SK-N-SH (cell line): ENCODE results near the gene PHF8. TPM values are rescaled to one million over a fixed set of nuclear protein-coding genes. Genes with fewer than 3 reads are reported as not detected.

Source experiments
- CTCF ChIA-PET: fragments of 300-600, 350-600 bp; formaldehyde crosslinking; extraction: SDS; loops from one replicate; lab custom pipeline; 2021; lab: Yijun Ruan, JAX
- POLR2A ChIA-PET: fragments of 350-600 bp; sonication (Branson Sonifier 250); formaldehyde crosslinking; extraction: SDS; loops from one replicate; lab custom pipeline; 2020; ENCODE audit warnings: antibody characterized with exemption, inconsistent platforms; lab: Yijun Ruan, JAX
- DNase-seq: peaks from one replicate; pipeline ENCODE4 v3.0.0; 2012
- H2AFZ ChIP-seq: fragments of 200-600 bp; sonication (generic); 2 replicates; pipeline ENCODE4 v1.8.1; 2016; ENCODE audit warnings: antibody characterized with exemption, mild to moderate bottlenecking, low read depth
- H3F3A ChIP-seq: fragments of 200-600 bp; sonication (generic); replicated peaks from 2 replicates; pipeline ENCODE3; 2016; ENCODE audit warnings: antibody characterized with exemption, mild to moderate bottlenecking; ENCODE audit not compliant: insufficient read depth
- H3K27ac ChIP-seq, 2 experiments: fragments of 200-500 bp in 1 of 2; fragments of 200-600 bp in 1 of 2; sonication (Bioruptor generic) in 1 of 2; sonication (generic), shearing (Covaris generic) in 1 of 2; 2 replicates each; pipeline versions ENCODE4 v1.5.1 to v1.6.1; 2014 to 2016; ENCODE audit warnings: low read depth in 2 of 2, inconsistent platforms in 1 of 2, low read length in 1 of 2, mild to moderate bottlenecking in 1 of 2, mixed read lengths in 1 of 2
- H3K27me3 ChIP-seq: fragments of 200-600 bp; sonication (generic), shearing (Covaris generic); 2 replicates; pipeline ENCODE4 v1.6.1; 2016; ENCODE audit warnings: mixed run types; ENCODE audit not compliant: insufficient read depth
- H3K36me3 ChIP-seq, 2 experiments: fragments of 200-500 bp in 1 of 2; fragments of 200-600 bp in 1 of 2; sonication (Bioruptor generic) in 1 of 2; sonication (generic) in 1 of 2; replicated peaks in 1 of 2; 2 replicates each; pipeline versions ENCODE3 to v1.5.1; 2014 to 2016; ENCODE audit warnings: low read length in 1 of 2, mild to moderate bottlenecking in 1 of 2; ENCODE audit not compliant: insufficient read depth in 2 of 2, control insufficient read depth in 1 of 2
- H3K4me1 ChIP-seq, 2 experiments: fragments of 200-500 bp in 1 of 2; fragments of 200-600 bp in 1 of 2; sonication (Bioruptor generic) in 1 of 2; sonication (generic), shearing (Covaris generic) in 1 of 2; 2 replicates each; pipeline versions ENCODE4 v1.5.1 to v1.6.1; 2014 to 2016; ENCODE audit warnings: low read depth in 1 of 2, low read length in 1 of 2, mixed run types in 1 of 2; ENCODE audit not compliant: insufficient read depth in 2 of 2, control insufficient read depth in 1 of 2
- H3K4me2 ChIP-seq: fragments of 200-600 bp; sonication (generic), shearing (Covaris generic); 2 replicates; pipeline ENCODE4 v1.6.1; 2017; ENCODE audit warnings: mixed run types
- H3K4me3 ChIP-seq, 2 experiments: fragments of 200-500 bp in 1 of 2; fragments of 200-600 bp in 1 of 2; sonication (Bioruptor generic) in 1 of 2; sonication (generic), shearing (Covaris generic) in 1 of 2; 2 replicates each; pipeline versions ENCODE4 v1.5.1 to v1.8.1; 2014 to 2016; ENCODE audit warnings: low read depth in 2 of 2, inconsistent platforms in 1 of 2, low read length in 1 of 2, mild to moderate bottlenecking in 1 of 2, mixed read lengths in 1 of 2, moderate library complexity in 1 of 2
- H3K79me2 ChIP-seq: fragments of 200-600 bp; sonication (generic); 2 replicates; pipeline ENCODE4 v1.8.1; 2017; ENCODE audit warnings: mild to moderate bottlenecking; ENCODE audit not compliant: insufficient read depth
- H3K9ac ChIP-seq: fragments of 200-600 bp; sonication (generic); 2 replicates; pipeline ENCODE4 v1.6.1; 2017; ENCODE audit warnings: mixed run types
- H3K9me2 ChIP-seq: fragments of 200-600 bp; sonication (generic); 2 replicates; pipeline ENCODE4 v1.6.1; 2017; ENCODE audit warnings: mixed run types
- H3K9me3 ChIP-seq: fragments of 200-600 bp; sonication (generic); 2 replicates; pipeline ENCODE4 v1.6.1; 2017; ENCODE audit warnings: mixed run types, mild to moderate bottlenecking, moderate library complexity
- H4K20me1 ChIP-seq: fragments of 200-600 bp; sonication (generic); 2 replicates; pipeline ENCODE4 v1.6.1; 2017; ENCODE audit warnings: mild to moderate bottlenecking, mixed run types; ENCODE audit not compliant: insufficient read depth
- ELF1 ChIP-seq: IDR thresholded peaks from 2 replicates; pipeline ENCODE4 v1.4.0; 2012
- EP300 ChIP-seq, 2 experiments: IDR thresholded peaks; 2 replicates each; pipeline versions ENCODE4 v1.4.0 to v1.6.1; 2012; ENCODE audit warnings: borderline replicate concordance in 1 of 2, low read depth in 1 of 2, low read length in 1 of 2
- FOSL2 ChIP-seq: IDR thresholded peaks from 2 replicates; pipeline ENCODE4 v1.4.0; 2012; ENCODE audit warnings: low read depth, mild to moderate bottlenecking, moderate library complexity, borderline replicate concordance
- FOXJ3 ChIP-seq: sonication (generic); formaldehyde crosslinking; IDR thresholded peaks from 2 replicates; pipeline ENCODE4 v1.5.1; 2020; ENCODE audit warnings: mild to moderate bottlenecking, missing genetic modification reagents
- JUND ChIP-seq: IDR thresholded peaks from 2 replicates; pipeline ENCODE4 v1.4.0; 2012
- NFIC ChIP-seq: IDR thresholded peaks from 2 replicates; pipeline ENCODE4 v1.4.0; 2012; ENCODE audit warnings: borderline replicate concordance
- RAD21 ChIP-seq: IDR thresholded peaks from 2 replicates; pipeline ENCODE4 v1.6.1; 2012; ENCODE audit warnings: mild to moderate bottlenecking, low read length
- RCOR1 ChIP-seq: fragments of 150-350 bp; IDR thresholded peaks from 2 replicates; pipeline ENCODE4 v1.6.1; 2017; ENCODE audit warnings: antibody characterized with exemption, low read length
- SMC3 ChIP-seq: IDR thresholded peaks from 2 replicates; pipeline ENCODE4 v1.6.1; 2012; ENCODE audit warnings: low read depth, low read length, improper control_type of control experiment
- WGBS: methylation state at CpG from one replicate; pipeline ENCODE4 v1.1.6; 2017; ENCODE audit warnings: low lambda C conversion rate; 5-methylcytosine and 5-hydroxymethylcytosine counted together
- polyA plus RNA-seq, 3 experiments: library from polyadenylated mRNA; depleted of rRNA; stranded (reverse); fragments of >200 nt; gene quantifications; 2 replicates each; pipeline ENCODE4 v1.2.3, GENCODE V29; 2012
- TF ChIP-seq, protein P1 (sequence below): IDR thresholded peaks from 2 replicates; pipeline ENCODE4 v1.4.0; 2012; ENCODE audit warnings: low read depth
- TF ChIP-seq, protein P2 (sequence below): IDR thresholded peaks from 2 replicates; pipeline ENCODE4; 2012
- TF ChIP-seq, protein P3 (sequence below): IDR thresholded peaks from 2 replicates; pipeline ENCODE4 v1.6.1; 2012; ENCODE audit warnings: mild to moderate bottlenecking, low read depth, low read length, moderate library complexity
- TF ChIP-seq, protein P4 (sequence below): IDR thresholded peaks from 2 replicates; pipeline ENCODE4 v1.4.0; 2012; ENCODE audit warnings: low read depth, borderline replicate concordance
- TF ChIP-seq, protein P5 (sequence below): fragments of 200-600 bp; sonication (generic); IDR thresholded peaks from 2 replicates; pipeline ENCODE4 v1.6.1; 2017; ENCODE audit warnings: antibody characterized with exemption, mild to moderate bottlenecking, moderate library complexity

Gene PHF8
- polyA plus RNA-seq, 1 of the 3 experiments (the other 2 are of a cell fraction) = 7.8 TPM

- Histone ChIP-seq H3K9ac (no peak overlapping the region), H3K9me2 (no peaks in the 10 kb centered on the region), H3K4me3 (no peak overlapping the region), H3K4me2 (no peak overlapping the region), H2AFZ (no peak overlapping the region), H3F3A (no peaks in the 10 kb centered on the region), H3K27ac (no peak overlapping the region), H4K20me1 (no peaks in the 10 kb centered on the region), H3K36me3 (peaks cover 4 to 9% of the 10 kb centered on the region in 2 experiments), H3K9me3 (no peaks in the 10 kb centered on the region), H3K79me2 (no peaks in the 10 kb centered on the region), H3K4me1 (no peaks in the 10 kb centered on the region), H3K27me3 (no peaks in the 10 kb centered on the region)
- 55% methylated on average over 4 of the region's 4 CpGs for WGBS
- ChIA-PET POLR2A (no interaction called here), CTCF (no interaction called here)
- TF ChIP-seq EP300 (IDR thresholded peaks at IDR 0.05; ENCODE audit: borderline replicate concordance in 1 of 2, low read depth in 1 of 2, low read length in 1 of 2) (no peak), SMC3 (no peak), JUND (no peak)
- DNase-seq = no peak
Measured at GRCh38 chrX:54030329-54030728, 13.9 kb downstream of the PHF8 start.

GRCh38 chrX:54029529-54030143 is 14.6 kb downstream of the PHF8 start:
- no peak overlapping the region for H2AFZ ChIP-seq
- no peaks in the 10 kb centered on the region for H3F3A ChIP-seq
- H3K27ac ChIP-seq = no peak overlapping the region
- ChIA-PET CTCF (interaction anchor here (0.7 kb wide), 1 partner anchor 13 kb away, joined by 3 read pairs; no protein-coding TSS in a partner anchor), POLR2A (no interaction called here)
- no peak overlapping the region for H3K9ac ChIP-seq
- H3K79me2 ChIP-seq = no peaks in the 10 kb centered on the region
- DNase-seq = no peak
- no peaks in the 10 kb centered on the region for H3K9me2 ChIP-seq
- H3K4me2 ChIP-seq = no peak overlapping the region
- no peaks in the 10 kb centered on the region for H3K27me3 ChIP-seq
- TF ChIP-seq ELF1 (no peak), NFIC (no peak)
- TF ChIP-seq, protein P1, sequence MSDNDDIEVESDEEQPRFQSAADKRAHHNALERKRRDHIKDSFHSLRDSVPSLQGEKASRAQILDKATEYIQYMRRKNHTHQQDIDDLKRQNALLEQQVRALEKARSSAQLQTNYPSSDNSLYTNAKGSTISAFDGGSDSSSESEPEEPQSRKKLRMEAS = no peak
- 56% methylated on average over 10 of the region's 10 CpGs for WGBS
- no peaks in the 10 kb centered on the region for H3K4me1 ChIP-seq
- H3K4me3 ChIP-seq = no peak overlapping the region
- no peaks in the 10 kb centered on the region for H4K20me1 ChIP-seq
- H3K36me3 ChIP-seq = peaks cover 4 to 9% of the 10 kb centered on the region in 2 experiments
- no peaks in the 10 kb centered on the region for H3K9me3 ChIP-seq

DNA sequence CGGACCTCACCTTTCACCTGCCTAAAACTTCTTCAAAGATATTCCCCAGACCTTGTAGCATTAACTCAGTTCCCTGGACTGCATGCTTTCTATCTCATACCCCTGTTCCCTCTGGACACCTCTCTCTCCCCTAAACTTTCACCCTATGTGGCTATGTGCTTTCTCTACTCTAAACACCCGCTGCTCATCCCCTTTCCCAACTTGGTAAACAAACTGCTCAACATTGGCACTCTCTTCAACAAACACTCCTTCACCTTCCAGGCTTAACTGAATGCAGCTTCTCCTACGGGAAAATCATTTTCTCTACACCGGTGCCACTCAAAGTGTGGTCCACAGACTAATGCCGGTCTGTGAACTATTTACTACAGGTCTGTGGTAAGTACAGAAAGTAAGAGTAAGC is 19.9 kb downstream of the PHF8 start:
- 45% methylated on average over 5 of the region's 5 CpGs for WGBS
- Histone ChIP-seq H3K4me3 (no peak overlapping the region), H3K36me3 (peaks cover 0 to 9% of the 10 kb centered on the region in 2 experiments), H3K27me3 (0 out of 2 replicates have a peak, but pooled peaks cover 4% of the 10 kb centered on the region), H4K20me1 (no peaks in the 10 kb centered on the region), H2AFZ (no peak overlapping the region), H3K9me3 (no peaks in the 10 kb centered on the region), H3K4me1 (no peaks in the 10 kb centered on the region), H3K9ac (no peak overlapping the region), H3K79me2 (no peaks in the 10 kb centered on the region), H3K4me2 (no peak overlapping the region), H3K27ac (no peak overlapping the region), H3F3A (no peaks in the 10 kb centered on the region), H3K9me2 (no peaks in the 10 kb centered on the region)
- no peak for DNase-seq
- ChIA-PET POLR2A (no interaction called here), CTCF (no interaction called here)
- TF ChIP-seq RAD21 (no peak), FOXJ3 (CRISPR knock-in tag) (no peak), EP300 (IDR thresholded peaks at IDR 0.05; ENCODE audit: borderline replicate concordance in 1 of 2, low read depth in 1 of 2, low read length in 1 of 2) (no peak), RCOR1 (no peak), FOSL2 (no peak), SMC3 (no peak)
- TF ChIP-seq, protein P2, sequence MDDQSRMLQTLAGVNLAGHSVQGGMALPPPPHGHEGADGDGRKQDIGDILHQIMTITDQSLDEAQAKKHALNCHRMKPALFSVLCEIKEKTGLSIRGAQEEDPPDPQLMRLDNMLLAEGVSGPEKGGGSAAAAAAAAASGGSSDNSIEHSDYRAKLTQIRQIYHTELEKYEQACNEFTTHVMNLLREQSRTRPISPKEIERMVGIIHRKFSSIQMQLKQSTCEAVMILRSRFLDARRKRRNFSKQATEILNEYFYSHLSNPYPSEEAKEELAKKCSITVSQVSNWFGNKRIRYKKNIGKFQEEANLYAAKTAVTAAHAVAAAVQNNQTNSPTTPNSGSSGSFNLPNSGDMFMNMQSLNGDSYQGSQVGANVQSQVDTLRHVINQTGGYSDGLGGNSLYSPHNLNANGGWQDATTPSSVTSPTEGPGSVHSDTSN = no peak
- TF ChIP-seq, protein P3, sequence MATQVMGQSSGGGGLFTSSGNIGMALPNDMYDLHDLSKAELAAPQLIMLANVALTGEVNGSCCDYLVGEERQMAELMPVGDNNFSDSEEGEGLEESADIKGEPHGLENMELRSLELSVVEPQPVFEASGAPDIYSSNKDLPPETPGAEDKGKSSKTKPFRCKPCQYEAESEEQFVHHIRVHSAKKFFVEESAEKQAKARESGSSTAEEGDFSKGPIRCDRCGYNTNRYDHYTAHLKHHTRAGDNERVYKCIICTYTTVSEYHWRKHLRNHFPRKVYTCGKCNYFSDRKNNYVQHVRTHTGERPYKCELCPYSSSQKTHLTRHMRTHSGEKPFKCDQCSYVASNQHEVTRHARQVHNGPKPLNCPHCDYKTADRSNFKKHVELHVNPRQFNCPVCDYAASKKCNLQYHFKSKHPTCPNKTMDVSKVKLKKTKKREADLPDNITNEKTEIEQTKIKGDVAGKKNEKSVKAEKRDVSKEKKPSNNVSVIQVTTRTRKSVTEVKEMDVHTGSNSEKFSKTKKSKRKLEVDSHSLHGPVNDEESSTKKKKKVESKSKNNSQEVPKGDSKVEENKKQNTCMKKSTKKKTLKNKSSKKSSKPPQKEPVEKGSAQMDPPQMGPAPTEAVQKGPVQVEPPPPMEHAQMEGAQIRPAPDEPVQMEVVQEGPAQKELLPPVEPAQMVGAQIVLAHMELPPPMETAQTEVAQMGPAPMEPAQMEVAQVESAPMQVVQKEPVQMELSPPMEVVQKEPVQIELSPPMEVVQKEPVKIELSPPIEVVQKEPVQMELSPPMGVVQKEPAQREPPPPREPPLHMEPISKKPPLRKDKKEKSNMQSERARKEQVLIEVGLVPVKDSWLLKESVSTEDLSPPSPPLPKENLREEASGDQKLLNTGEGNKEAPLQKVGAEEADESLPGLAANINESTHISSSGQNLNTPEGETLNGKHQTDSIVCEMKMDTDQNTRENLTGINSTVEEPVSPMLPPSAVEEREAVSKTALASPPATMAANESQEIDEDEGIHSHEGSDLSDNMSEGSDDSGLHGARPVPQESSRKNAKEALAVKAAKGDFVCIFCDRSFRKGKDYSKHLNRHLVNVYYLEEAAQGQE = no peak
- TF ChIP-seq, protein P4, sequence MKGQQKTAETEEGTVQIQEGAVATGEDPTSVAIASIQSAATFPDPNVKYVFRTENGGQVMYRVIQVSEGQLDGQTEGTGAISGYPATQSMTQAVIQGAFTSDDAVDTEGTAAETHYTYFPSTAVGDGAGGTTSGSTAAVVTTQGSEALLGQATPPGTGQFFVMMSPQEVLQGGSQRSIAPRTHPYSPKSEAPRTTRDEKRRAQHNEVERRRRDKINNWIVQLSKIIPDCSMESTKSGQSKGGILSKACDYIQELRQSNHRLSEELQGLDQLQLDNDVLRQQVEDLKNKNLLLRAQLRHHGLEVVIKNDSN = no peak
- TF ChIP-seq, protein P5, sequence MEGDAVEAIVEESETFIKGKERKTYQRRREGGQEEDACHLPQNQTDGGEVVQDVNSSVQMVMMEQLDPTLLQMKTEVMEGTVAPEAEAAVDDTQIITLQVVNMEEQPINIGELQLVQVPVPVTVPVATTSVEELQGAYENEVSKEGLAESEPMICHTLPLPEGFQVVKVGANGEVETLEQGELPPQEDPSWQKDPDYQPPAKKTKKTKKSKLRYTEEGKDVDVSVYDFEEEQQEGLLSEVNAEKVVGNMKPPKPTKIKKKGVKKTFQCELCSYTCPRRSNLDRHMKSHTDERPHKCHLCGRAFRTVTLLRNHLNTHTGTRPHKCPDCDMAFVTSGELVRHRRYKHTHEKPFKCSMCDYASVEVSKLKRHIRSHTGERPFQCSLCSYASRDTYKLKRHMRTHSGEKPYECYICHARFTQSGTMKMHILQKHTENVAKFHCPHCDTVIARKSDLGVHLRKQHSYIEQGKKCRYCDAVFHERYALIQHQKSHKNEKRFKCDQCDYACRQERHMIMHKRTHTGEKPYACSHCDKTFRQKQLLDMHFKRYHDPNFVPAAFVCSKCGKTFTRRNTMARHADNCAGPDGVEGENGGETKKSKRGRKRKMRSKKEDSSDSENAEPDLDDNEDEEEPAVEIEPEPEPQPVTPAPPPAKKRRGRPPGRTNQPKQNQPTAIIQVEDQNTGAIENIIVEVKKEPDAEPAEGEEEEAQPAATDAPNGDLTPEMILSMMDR = no peak
